ENCODE results near the gene HELT. TPM values are rescaled to one million over a fixed set of nuclear protein-coding genes. Genes with fewer than 3 reads are reported as not detected.
"Not testable (repeated sequence)": the region's sequence is repeated elsewhere in the genome, so short reads cannot be mapped to it uniquely, and the experiment has no call there.

The HELT gene
- total RNA-seq, 4 donors from 2014 or later, result not detected

GRCh38 chr4:184988611-184989010, 29.7 kb upstream of the HELT start:
- Histone ChIP-seq H3K4me1 (peaks cover 0 to 3% (median 2%) of the 10 kb centered on the region in 4 donors), H3K27me3 (no peaks in the 10 kb centered on the region), H3K4me3 (no peak overlapping the region), H3K27ac (no peak overlapping the region), H3K9me3 (no peaks in the 10 kb centered on the region), H3K36me3 (no peaks in the 10 kb centered on the region)
- no peak for TF ChIP-seq POLR2A (IDR thresholded peaks at IDR 0.05)
- no peak for TF ChIP-seq CTCF (IDR thresholded peaks at IDR 0.05)
- DNase-seq, result peak in 1 of 3 donors; percentile 26

- H3K9me3 ChIP-seq, H3K4me3 ChIP-seq, H3K4me1 ChIP-seq, H3K36me3 ChIP-seq, H3K27ac ChIP-seq, H3K27me3 ChIP-seq: not testable (repeated sequence)
- peak in 1 of 3 donors; percentile 9 for DNase-seq
Measured at GRCh38 chr4:184989283-184989682, 29.0 kb upstream of the HELT start.

- not testable (repeated sequence) for H3K4me1 ChIP-seq, H3K4me3 ChIP-seq, H3K9me3 ChIP-seq, H3K27me3 ChIP-seq, DNase-seq, H3K27ac ChIP-seq, H3K36me3 ChIP-seq
Measured at GRCh38 chr4:184990131-184990530, 28.2 kb upstream of the HELT start.

- H3K36me3 ChIP-seq, result no peaks in the 10 kb centered on the region
- no peaks in the 10 kb centered on the region for H3K9me3 ChIP-seq
- H3K4me1 ChIP-seq, result no peaks in the 10 kb centered on the region
- DNase-seq, result no peak
- no peak overlapping the region for H3K4me3 ChIP-seq
- TF ChIP-seq CTCF (IDR thresholded peaks at IDR 0.05) (no peak), POLR2A (IDR thresholded peaks at IDR 0.05) (no peak)
- H3K27me3 ChIP-seq, result no peaks in the 10 kb centered on the region
- H3K27ac ChIP-seq, result no peak overlapping the region
Measured at GRCh38 chr4:184991860-184992259, 26.4 kb upstream of the HELT start.

- TF ChIP-seq CTCF (IDR thresholded peaks at IDR 0.05) (no peak), POLR2A (IDR thresholded peaks at IDR 0.05) (no peak)
- DNase-seq, result peak in 1 of 3 donors; percentile 36
- H3K9me3 ChIP-seq, result no peaks in the 10 kb centered on the region
- no peak overlapping the region for H3K27ac ChIP-seq
- H3K4me1 ChIP-seq, result no peaks in the 10 kb centered on the region
- H3K4me3 ChIP-seq, result no peak overlapping the region
- no peaks in the 10 kb centered on the region for H3K27me3 ChIP-seq
- H3K36me3 ChIP-seq, result no peaks in the 10 kb centered on the region
Measured at GRCh38 chr4:184992422-184992821, 25.9 kb upstream of the HELT start.

GRCh38 chr4:184993247-184993646, 25.0 kb upstream of the HELT start:
- no peaks in the 10 kb centered on the region for H3K27me3 ChIP-seq
- H3K36me3 ChIP-seq, result no peaks in the 10 kb centered on the region
- no peak overlapping the region for H3K27ac ChIP-seq
- TF ChIP-seq CTCF (IDR thresholded peaks at IDR 0.05) (no peak), POLR2A (IDR thresholded peaks at IDR 0.05) (no peak)
- H3K4me3 ChIP-seq, result no peak overlapping the region
- DNase-seq, result no peak
- H3K4me1 ChIP-seq, result no peaks in the 10 kb centered on the region
- H3K9me3 ChIP-seq, result no peaks in the 10 kb centered on the region

- TF ChIP-seq POLR2A (IDR thresholded peaks at IDR 0.05), result no peak
- TF ChIP-seq CTCF (IDR thresholded peaks at IDR 0.05), result no peak
- no peaks in the 10 kb centered on the region for H3K27me3 ChIP-seq
- H3K4me1 ChIP-seq, result no peaks in the 10 kb centered on the region
- H3K36me3 ChIP-seq, result no peaks in the 10 kb centered on the region
- no peak overlapping the region for H3K27ac ChIP-seq
- no peak for DNase-seq
- no peak overlapping the region for H3K4me3 ChIP-seq
- no peaks in the 10 kb centered on the region for H3K9me3 ChIP-seq
Measured at GRCh38 chr4:184994010-184994622, 24.2 kb upstream of the HELT start.
